ENCODE data around the gene PUM1.
"Not testable (repeated sequence)": the region's sequence is repeated elsewhere in the genome, so short reads cannot be mapped to it uniquely, and the experiment has no call there.

GRCh38 chr1:30972349-30972748 lies 93.2 kb downstream of the PUM1 start:
- not testable (repeated sequence) for TF ChIP-seq CTCF, POLR2A (IDR thresholded peaks at IDR 0.05)
